Stimulated activated CD4-positive, alpha-beta T cell treated with anti-CD3 and anti-CD28 coated beads, Interleukin-12 subunit alpha, Interleukin-12 subunit beta, amount 100 ng/mL, for 4 hours (primary cell): ENCODE measurements around the gene GYS2.

Experiments
- DNase-seq: peaks from one replicate; pipeline ENCODE4 v3.0.0-alpha.2; 2020

The GYS2 gene

GRCh38 chr12:21551841-21552465 lies 52.7 kb downstream of the GYS2 start:
- DNase-seq: no peak

- no peak for DNase-seq
These were observed 57.2 kb downstream of the GYS2 start for GRCh38 chr12:21547437-21547836.

GRCh38 chr12:21546716-21547115 lies 57.9 kb downstream of the GYS2 start:
- DNase-seq: no peak

GRCh38 chr12:21545557-21545956 lies 59.1 kb downstream of the GYS2 start:
- no peak for DNase-seq

- DNase-seq: no peak
These were observed 61.5 kb downstream of the GYS2 start for GRCh38 chr12:21543151-21543550.

- DNase-seq: no peak
These were observed 62.2 kb downstream of the GYS2 start for GRCh38 chr12:21542403-21542802.

GRCh38 chr12:21541773-21542172 lies 62.9 kb downstream of the GYS2 start:
- no peak for DNase-seq

- no peak for DNase-seq
These were observed 64.8 kb downstream of the GYS2 start for GRCh38 chr12:21539797-21540196.

GRCh38 chr12:21538061-21538653 lies 66.5 kb downstream of the GYS2 start:
- no peak for DNase-seq

GRCh38 chr12:21529456-21529855 lies 75.2 kb downstream of the GYS2 start:
- no peak for DNase-seq

- no peak for DNase-seq
These were observed 75.7 kb downstream of the GYS2 start for GRCh38 chr12:21528953-21529352.

GRCh38 chr12:21527451-21528180 lies 77.0 kb downstream of the GYS2 start:
- DNase-seq: peak; percentile 58

GRCh38 chr12:21526721-21527345 lies 77.8 kb downstream of the GYS2 start:
- DNase-seq: no peak

GRCh38 chr12:21526053-21526452 lies 78.6 kb downstream of the GYS2 start, which contains the start of gene SPX:
Gene SPX, plus strand, starts transcription at chr12:21526296. Its CDS starts 177 bp downstream, at chr12:21526473.
- DNase-seq: no peak

GRCh38 chr12:21523148-21523547 lies 81.5 kb downstream of the GYS2 start:
- no peak for DNase-seq

GRCh38 chr12:21521541-21521940 lies 83.1 kb downstream of the GYS2 start:
- no peak for DNase-seq

- no peak for DNase-seq
These were observed 86.2 kb downstream of the GYS2 start for GRCh38 chr12:21518451-21518850.

GRCh38 chr12:21516281-21516680 lies 88.4 kb downstream of the GYS2 start:
- DNase-seq: no peak

GRCh38 chr12:21509768-21510167 lies 94.9 kb downstream of the GYS2 start:
- no peak for DNase-seq

- no peak for DNase-seq
These were observed 96.8 kb downstream of the GYS2 start for GRCh38 chr12:21507849-21508248.

- no peak for DNase-seq
These were observed 98.8 kb downstream of the GYS2 start for GRCh38 chr12:21505888-21506287.

- DNase-seq: no peak
These were observed 101.8 kb downstream of the GYS2 start for GRCh38 chr12:21502872-21503271.

- DNase-seq: peak; percentile 29
These were observed 102.5 kb downstream of the GYS2 start for GRCh38 chr12:21502164-21502496.
